NT2/D1 (cell line): ENCODE measurements around the gene CKAP2L.

ENCODE experiments used
- YY1 ChIP-seq: IDR thresholded peaks from 2 replicates; pipeline ENCODE4 v1.6.1; 2011; ENCODE audit not compliant: insufficient read length, insufficient read depth
- ZNF274 ChIP-seq: IDR thresholded peaks from 2 replicates; pipeline ENCODE4 v1.6.1; 2011; ENCODE audit warnings: mild to moderate bottlenecking, low read depth, low read length

DNA sequence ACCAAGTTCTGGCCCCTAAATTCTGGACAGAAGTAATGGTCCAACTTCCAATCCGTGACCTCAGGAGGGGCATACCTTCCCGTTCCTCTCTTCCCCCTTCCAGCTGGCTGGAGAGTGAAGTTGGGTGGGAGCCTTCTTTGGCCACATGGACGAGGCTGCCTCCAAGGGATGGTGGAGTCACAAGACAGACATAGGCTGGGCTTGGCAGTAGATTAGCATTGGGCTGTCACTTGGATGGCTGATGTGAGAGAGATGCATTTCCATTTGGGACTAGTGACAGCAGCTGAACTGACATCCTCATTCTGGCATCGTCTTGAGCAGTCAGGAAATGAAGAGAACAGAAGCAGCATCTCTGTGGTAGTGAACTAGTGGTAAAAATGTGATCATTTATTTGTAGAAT is 31.0 kb downstream of the CKAP2L start:
- TF ChIP-seq ZNF274 (no peak), YY1 (no peak)
